Hepatocyte (in vitro differentiated cells): ENCODE results near the gene RFNG.

Experiments used
- EZH2 ChIP-seq: fragments of 200-600 bp; sonication (generic); IDR thresholded peaks from 2 replicates; pipeline ENCODE4 v1.6.1; 2016; ENCODE audit warnings: antibody characterized with exemption, mild to moderate bottlenecking, borderline replicate concordance
- EZH2phosphoT487 ChIP-seq: fragments of 200-600 bp; sonication (generic); IDR thresholded peaks from one replicate; pipeline ENCODE4 v1.6.1; 2018; ENCODE audit warnings: antibody characterized with exemption, mild to moderate bottlenecking, low read depth, moderate library complexity; ENCODE audit not compliant: unreplicated experiment, severe bottlenecking
- TF ChIP-seq, protein P1 (sequence below): fragments of 200-600 bp; sonication (generic); IDR thresholded peaks from 2 replicates; pipeline ENCODE4 v1.5.1; 2016; ENCODE audit warnings: antibody characterized with exemption, mild to moderate bottlenecking; ENCODE audit not compliant: poor library complexity

DNA sequence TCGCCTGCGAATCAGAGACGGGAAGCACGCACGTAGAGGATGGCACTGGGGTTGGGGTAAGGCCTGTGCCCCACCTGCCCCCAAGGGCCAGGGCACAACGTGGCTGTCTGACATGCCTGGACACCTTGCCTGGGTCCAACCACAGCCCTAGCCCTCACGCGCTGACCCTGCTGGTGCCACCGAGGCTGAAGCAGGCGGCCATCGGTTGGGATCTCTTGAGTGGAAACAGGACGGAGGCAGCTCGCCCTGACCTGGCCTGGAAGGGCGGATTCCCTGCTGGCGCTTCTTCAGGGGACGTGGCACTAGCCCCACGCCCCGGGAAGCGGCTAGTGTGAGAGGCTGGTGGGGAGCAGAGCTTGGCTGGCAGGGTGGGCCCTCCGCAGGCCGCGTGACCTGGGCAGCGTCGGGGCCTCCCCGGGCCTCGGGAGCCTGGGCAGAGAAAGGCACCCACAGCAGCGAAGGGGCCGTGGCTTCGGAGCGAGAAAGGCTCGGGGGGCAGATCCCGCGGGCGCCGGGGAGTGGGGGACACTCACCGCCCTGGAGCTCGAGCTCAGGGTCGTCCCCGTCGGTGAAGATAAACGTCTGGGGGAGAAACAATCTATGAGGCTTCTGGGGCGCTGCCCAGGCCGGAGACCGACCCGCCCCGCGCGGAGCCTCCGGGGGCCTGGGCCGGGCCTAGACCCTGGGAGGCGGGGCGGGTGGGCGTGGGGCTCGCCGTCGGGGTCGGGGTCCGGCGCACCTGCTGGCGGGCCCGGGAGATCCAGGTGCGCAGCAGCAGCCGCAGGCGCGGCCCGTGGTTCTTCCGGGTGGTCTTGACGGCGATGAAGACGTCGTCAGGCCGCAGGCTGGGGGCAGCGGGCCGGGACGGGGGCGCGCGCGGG, 610 bp downstream of the RFNG start:
- TF ChIP-seq, protein P1, sequence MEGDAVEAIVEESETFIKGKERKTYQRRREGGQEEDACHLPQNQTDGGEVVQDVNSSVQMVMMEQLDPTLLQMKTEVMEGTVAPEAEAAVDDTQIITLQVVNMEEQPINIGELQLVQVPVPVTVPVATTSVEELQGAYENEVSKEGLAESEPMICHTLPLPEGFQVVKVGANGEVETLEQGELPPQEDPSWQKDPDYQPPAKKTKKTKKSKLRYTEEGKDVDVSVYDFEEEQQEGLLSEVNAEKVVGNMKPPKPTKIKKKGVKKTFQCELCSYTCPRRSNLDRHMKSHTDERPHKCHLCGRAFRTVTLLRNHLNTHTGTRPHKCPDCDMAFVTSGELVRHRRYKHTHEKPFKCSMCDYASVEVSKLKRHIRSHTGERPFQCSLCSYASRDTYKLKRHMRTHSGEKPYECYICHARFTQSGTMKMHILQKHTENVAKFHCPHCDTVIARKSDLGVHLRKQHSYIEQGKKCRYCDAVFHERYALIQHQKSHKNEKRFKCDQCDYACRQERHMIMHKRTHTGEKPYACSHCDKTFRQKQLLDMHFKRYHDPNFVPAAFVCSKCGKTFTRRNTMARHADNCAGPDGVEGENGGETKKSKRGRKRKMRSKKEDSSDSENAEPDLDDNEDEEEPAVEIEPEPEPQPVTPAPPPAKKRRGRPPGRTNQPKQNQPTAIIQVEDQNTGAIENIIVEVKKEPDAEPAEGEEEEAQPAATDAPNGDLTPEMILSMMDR: no peak
- TF ChIP-seq EZH2phosphoT487: no peak
- no peak for TF ChIP-seq EZH2
